Uterus (tissue), 2 donors: ENCODE results near the gene TLE4.
"Not testable (repeated sequence)": the region's sequence is repeated elsewhere in the genome, so short reads cannot be mapped to it uniquely, and the experiment has no call there.

Experiments used
- POLR2A ChIP-seq, 2 donors: fragments of 450-650 bp; IDR thresholded peaks; one replicate each; pipeline ENCODE4 v1.6.1; 2016; ENCODE audit warnings: antibody characterized with exemption in 2 of 2, mild to moderate bottlenecking in 1 of 2, moderate library complexity in 1 of 2
- TF ChIP-seq, protein P1 (sequence below), 4 experiments: fragments of 200-600 bp in 2 of 4; fragments of 450-650 bp in 2 of 4; sonication (generic) in 2 of 4; IDR thresholded peaks; one replicate each; pipeline ENCODE4 v1.5.1; 2016 to 2019; ENCODE audit warnings: antibody characterized with exemption in 4 of 4, mild to moderate bottlenecking in 2 of 4, moderate library complexity in 1 of 4

DNA sequence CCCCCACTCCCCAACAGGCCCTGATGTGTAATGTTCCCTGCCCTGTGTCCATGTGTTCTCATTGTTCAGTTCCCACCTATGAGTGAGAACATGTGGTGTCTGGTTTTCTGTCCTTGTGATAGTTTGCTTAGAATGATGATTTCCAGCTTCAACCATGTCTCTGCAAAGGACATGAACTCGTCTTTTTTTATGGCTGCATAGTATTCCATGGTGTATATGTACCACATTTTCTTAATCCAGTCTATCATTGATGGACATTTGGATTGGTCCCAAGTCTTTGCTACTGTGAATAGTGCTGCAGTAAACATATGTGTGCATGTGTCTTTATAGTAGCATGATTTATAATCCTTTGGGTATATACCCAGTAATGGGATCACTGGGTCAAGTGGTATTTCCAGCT is 34.8 kb downstream of the TLE4 start:
- TF ChIP-seq, protein P1, sequence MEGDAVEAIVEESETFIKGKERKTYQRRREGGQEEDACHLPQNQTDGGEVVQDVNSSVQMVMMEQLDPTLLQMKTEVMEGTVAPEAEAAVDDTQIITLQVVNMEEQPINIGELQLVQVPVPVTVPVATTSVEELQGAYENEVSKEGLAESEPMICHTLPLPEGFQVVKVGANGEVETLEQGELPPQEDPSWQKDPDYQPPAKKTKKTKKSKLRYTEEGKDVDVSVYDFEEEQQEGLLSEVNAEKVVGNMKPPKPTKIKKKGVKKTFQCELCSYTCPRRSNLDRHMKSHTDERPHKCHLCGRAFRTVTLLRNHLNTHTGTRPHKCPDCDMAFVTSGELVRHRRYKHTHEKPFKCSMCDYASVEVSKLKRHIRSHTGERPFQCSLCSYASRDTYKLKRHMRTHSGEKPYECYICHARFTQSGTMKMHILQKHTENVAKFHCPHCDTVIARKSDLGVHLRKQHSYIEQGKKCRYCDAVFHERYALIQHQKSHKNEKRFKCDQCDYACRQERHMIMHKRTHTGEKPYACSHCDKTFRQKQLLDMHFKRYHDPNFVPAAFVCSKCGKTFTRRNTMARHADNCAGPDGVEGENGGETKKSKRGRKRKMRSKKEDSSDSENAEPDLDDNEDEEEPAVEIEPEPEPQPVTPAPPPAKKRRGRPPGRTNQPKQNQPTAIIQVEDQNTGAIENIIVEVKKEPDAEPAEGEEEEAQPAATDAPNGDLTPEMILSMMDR (IDR thresholded peaks at IDR 0.05): not testable (repeated sequence)
- TF ChIP-seq POLR2A (IDR thresholded peaks at IDR 0.05): not testable (repeated sequence)
